GM10248 (cell line): ENCODE results near the gene FAM221A.

Experiments
- CTCF ChIA-PET: fragments of 300-600 bp; sonication (Branson Sonifier 250); formaldehyde crosslinking; extraction: SDS; loops from one replicate; lab custom pipeline; 2021; ENCODE audit warnings: antibody characterized with exemption; lab: Yijun Ruan, JAX
- POLR2A ChIA-PET: fragments of 350-650 bp; sonication (Branson Sonifier 250); formaldehyde crosslinking; extraction: SDS; loops from one replicate; lab custom pipeline; 2020; ENCODE audit warnings: antibody characterized with exemption; lab: Yijun Ruan, JAX
- DNase-seq: peaks from one replicate; pipeline ENCODE4 v3.0.0; 2012; ENCODE audit errors: extremely low spot score
- TF ChIP-seq, protein P1 (sequence below): IDR thresholded peaks from 2 replicates; pipeline ENCODE4 v1.5.1; 2012; ENCODE audit warnings: mild to moderate bottlenecking, low read depth; ENCODE audit errors: extremely low read depth, missing control alignments, control extremely low read depth

The FAM221A gene

DNA sequence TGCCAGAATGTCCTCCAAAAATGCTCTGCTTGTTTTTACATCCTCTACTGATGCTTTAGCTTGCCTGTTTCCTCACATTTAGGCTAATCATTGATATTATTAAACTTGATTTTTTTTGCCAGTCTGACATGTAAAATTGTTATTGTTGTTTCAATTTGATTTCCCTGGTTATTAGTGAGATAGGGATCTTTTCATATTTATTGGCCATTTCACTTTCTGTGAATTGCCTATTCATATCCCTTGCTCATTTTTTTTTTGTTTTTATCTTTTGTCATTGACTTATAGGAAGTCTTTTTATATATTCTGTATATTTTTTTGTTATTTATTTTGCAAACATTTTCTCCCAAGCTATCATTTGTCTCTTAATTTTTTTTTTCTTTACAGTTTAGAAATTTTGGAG is 13.2 kb downstream of the FAM221A start:
- TF ChIP-seq, protein P1, sequence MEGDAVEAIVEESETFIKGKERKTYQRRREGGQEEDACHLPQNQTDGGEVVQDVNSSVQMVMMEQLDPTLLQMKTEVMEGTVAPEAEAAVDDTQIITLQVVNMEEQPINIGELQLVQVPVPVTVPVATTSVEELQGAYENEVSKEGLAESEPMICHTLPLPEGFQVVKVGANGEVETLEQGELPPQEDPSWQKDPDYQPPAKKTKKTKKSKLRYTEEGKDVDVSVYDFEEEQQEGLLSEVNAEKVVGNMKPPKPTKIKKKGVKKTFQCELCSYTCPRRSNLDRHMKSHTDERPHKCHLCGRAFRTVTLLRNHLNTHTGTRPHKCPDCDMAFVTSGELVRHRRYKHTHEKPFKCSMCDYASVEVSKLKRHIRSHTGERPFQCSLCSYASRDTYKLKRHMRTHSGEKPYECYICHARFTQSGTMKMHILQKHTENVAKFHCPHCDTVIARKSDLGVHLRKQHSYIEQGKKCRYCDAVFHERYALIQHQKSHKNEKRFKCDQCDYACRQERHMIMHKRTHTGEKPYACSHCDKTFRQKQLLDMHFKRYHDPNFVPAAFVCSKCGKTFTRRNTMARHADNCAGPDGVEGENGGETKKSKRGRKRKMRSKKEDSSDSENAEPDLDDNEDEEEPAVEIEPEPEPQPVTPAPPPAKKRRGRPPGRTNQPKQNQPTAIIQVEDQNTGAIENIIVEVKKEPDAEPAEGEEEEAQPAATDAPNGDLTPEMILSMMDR: no peak
- CTCF ChIA-PET: interaction anchor here (7.6 to 8.3 kb wide), 2 partner anchors 9 to 124 kb away, joined by 48 to 112 read pairs; partner anchors contain the start of gene FAM221A
- POLR2A ChIA-PET: no interaction called here
- no peak for DNase-seq

DNA sequence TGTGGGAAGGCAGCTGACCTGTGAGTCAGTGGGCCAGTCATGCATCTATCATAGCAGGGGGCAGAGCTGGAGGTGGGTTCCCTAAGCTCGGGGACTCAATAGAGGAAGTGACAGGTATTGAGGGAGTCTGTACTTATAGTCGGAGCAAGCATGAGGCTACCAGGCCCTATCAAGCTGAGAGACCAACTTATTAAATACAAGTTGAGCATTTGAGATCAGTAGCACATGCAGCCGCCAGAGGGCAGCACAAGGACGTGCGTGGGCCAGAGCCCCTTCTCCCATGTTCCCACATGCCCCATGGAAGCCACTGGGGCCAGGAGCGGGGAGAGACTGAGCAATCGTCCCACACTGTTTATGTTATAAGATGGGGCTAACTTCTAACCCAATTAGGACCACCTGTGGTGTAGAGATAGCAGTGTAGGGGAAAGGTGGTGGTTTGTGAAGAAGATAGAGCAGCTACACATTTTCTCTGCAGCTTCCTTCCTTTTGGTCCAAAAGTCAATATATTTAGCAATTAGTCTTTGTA is 17.0 kb downstream of the FAM221A start:
- TF ChIP-seq, protein P1: peak; percentile 72
- POLR2A ChIA-PET: no interaction called here
- peak; percentile 70 for DNase-seq
- CTCF ChIA-PET: interaction anchor here (0.7 to 8.3 kb wide), 33 partner anchors 8 to 911 kb away, joined by 3 to 112 read pairs (median 6); partner anchors contain the start of genes CCDC126, FAM221A and STK31

DNA sequence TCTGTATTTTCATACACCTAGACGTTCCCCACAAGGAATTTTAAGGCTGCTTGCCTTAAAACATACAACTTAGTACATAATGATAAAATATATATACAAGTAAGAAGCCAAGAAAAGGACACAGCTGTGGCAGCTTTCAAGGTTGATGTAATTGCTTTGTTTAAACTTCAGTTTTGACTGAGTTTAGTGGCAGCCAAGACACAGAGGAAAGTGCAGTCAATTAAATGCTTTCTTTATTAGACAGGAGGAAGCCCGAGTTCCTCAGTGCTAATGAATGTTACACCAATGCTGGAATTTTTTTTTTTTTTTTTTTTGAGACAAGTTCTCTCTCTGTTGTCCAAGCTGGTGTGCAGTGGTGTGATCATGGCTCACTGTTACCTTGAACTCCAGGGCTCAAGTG is 18.8 kb downstream of the FAM221A start:
- no peak for DNase-seq
- CTCF ChIA-PET: interaction anchor here (1.0 to 8.3 kb wide), 8 partner anchors 10 to 129 kb away, joined by 3 to 112 read pairs (median 10); partner anchors contain the start of genes FAM221A and STK31
- TF ChIP-seq, protein P1: no peak
- POLR2A ChIA-PET: interaction anchor here (0.6 to 0.7 kb wide), 4 partner anchors 25 to 1110 kb away, joined by 3 to 7 read pairs (median 4); no protein-coding TSS in a partner anchor

GRCh38 chr7:23700046-23700445 is 20.0 kb downstream of the FAM221A start:
- TF ChIP-seq, protein P1: no peak
- no peak for DNase-seq
- ChIA-PET CTCF (interaction anchor here (1.0 to 8.3 kb wide), 6 partner anchors 12 to 131 kb away, joined by 3 to 112 read pairs (median 3); partner anchors contain the start of gene FAM221A), POLR2A (interaction anchor here (0.7 kb wide), 1 partner anchor 27 kb away, joined by 9 read pairs; no protein-coding TSS in a partner anchor)

DNA sequence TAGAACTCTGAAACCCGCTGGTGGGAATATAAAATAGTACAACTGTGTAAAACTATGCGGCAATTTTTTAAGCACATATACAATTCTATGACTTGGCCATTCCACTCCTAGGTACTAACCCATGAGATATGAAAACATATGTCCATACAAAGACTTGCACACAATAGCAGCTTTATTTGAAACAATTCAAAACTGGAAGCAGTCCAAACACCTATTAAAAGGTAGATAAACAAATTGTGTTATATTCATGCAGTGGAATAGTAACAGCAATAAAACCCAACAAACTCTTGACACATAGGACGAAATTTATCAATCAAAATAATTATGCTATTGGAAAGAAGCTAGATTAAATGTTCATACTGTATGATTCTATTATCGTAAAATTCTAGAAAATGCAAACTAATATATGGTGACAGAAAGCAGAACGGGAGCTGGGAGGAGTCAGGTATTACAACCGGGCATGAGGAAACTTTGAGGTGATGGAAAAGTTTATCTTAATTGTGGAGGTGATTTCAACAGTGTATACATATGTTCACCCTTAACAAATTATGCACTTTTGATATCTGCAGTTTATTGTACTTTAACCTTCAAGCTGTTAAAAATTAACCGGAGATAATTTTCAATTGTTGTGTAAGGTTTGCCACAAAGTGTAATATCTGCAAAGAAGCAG is 29.2 kb downstream of the FAM221A start:
- TF ChIP-seq, protein P1: no peak
- POLR2A ChIA-PET: no interaction called here
- DNase-seq: no peak
- CTCF ChIA-PET: interaction anchor here (0.7 to 10.2 kb wide), 12 partner anchors 8 to 169 kb away, joined by 3 to 126 read pairs (median 4); partner anchors contain the start of gene FAM221A

DNA sequence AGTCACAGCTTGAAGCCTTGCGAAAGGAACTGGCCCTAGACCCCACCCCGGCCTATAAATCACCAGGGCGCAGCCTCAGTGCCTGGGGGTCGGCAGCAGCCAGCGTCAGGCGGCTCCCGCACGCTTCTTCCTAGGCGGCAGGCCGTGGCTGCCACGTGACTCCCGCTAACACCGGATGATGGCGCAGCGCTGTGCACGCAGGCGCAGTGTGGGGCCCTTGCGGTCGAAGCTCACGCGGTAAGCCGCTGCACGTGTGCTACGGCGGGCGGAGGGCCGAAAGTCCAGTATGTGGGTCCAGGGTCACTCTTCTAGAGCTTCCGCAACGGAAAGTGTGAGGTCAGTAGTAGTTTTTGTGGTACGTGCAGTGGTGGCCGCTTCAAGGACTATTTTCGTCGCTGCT is 30.0 kb downstream of the FAM221A start, which contains the start of gene STK31:
Gene STK31, plus strand, starts transcription at position 220 of the 400 bp plus-strand sequence. Its CDS starts 67 bp downstream, at position 287.
- TF ChIP-seq, protein P1: no peak
- ChIA-PET POLR2A (no interaction called here), CTCF (interaction anchor here (0.7 to 10.2 kb wide), 9 partner anchors 10 to 164 kb away, joined by 3 to 126 read pairs (median 5); partner anchors contain the start of gene FAM221A)
- no peak for DNase-seq
